ENCODE data around the gene ZNF580.

DNA sequence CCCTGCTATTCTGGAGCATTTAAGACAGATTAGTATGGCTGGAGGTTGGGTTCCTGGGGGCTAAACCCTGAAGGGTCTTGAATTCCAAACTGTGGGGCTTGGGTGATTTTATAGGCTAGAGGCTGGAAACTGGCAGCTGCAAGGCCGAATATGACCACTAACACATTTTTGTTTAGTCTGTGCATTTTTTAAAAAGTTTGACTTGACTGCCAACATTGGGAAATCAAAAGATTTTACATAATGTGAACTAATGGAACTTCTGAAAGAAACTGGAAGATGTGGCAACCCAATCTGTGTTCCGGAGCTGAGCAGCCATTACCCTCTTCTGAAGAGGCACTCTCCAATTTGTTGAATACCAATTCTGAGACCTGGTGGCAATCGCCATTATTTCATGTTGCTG lies 21.5 kb upstream of the ZNF580 start:
- TF ChIP-seq CTCF (IDR thresholded peaks at IDR 0.05) (no peak), POLR2A (IDR thresholded peaks at IDR 0.05) (no peak)
